Activated CD4-positive, alpha-beta T cell treated with anti-CD3 and anti-CD28 coated beads, Interleukin-2, amount 10 ng/mL, durations not matched to agents 7 days and 5 days (primary cell): ENCODE results near the gene GNA12. TPM values are rescaled to one million over a fixed set of nuclear protein-coding genes. Genes with fewer than 3 reads are reported as not detected.

Source experiments
- CTCF ChIA-PET: fragments of 350-600 bp; sonication (Branson Sonifier 250); formaldehyde crosslinking; loops from one replicate; lab custom pipeline; 2021; ENCODE audit warnings: antibody characterized with exemption; lab: Charles Lee
- POLR2A ChIA-PET: fragments of 350-600 bp; sonication (Branson Sonifier 250); formaldehyde crosslinking; loops from one replicate; lab custom pipeline; 2021; ENCODE audit warnings: antibody characterized with exemption; lab: Charles Lee
- DNase-seq: peaks from one replicate; pipeline ENCODE4 v3.0.0-alpha.2; 2020
- H3K27ac Mint-ChIP-seq: one replicate; pipeline ENCODE4 v1.8.0; 2021; ENCODE audit warnings: mild to moderate bottlenecking, moderate library complexity, mixed read lengths
- H3K27me3 Mint-ChIP-seq: one replicate; pipeline ENCODE4 v1.8.0; 2021; ENCODE audit warnings: mixed read lengths
- H3K36me3 Mint-ChIP-seq: one replicate; pipeline ENCODE4 v1.8.0; 2021; ENCODE audit warnings: low read depth, mixed read lengths
- H3K4me1 Mint-ChIP-seq: one replicate; pipeline ENCODE4 v1.8.0; 2021; ENCODE audit warnings: mixed read lengths
- H3K4me3 Mint-ChIP-seq: one replicate; pipeline ENCODE4 v1.8.0; 2021; ENCODE audit warnings: mild to moderate bottlenecking, moderate library complexity, mixed read lengths
- H3K9me3 Mint-ChIP-seq: one replicate; pipeline ENCODE4 v1.8.0; 2021; ENCODE audit warnings: mixed read lengths
- total RNA-seq, 2 experiments: library from RNA; stranded (reverse); gene quantifications; one replicate each; pipeline ENCODE4 v1.2.3, GENCODE V29; 2021

Gene GNA12
- total RNA-seq, 2 experiments from 2014 or later: 16.2 to 17.1 TPM

DNA sequence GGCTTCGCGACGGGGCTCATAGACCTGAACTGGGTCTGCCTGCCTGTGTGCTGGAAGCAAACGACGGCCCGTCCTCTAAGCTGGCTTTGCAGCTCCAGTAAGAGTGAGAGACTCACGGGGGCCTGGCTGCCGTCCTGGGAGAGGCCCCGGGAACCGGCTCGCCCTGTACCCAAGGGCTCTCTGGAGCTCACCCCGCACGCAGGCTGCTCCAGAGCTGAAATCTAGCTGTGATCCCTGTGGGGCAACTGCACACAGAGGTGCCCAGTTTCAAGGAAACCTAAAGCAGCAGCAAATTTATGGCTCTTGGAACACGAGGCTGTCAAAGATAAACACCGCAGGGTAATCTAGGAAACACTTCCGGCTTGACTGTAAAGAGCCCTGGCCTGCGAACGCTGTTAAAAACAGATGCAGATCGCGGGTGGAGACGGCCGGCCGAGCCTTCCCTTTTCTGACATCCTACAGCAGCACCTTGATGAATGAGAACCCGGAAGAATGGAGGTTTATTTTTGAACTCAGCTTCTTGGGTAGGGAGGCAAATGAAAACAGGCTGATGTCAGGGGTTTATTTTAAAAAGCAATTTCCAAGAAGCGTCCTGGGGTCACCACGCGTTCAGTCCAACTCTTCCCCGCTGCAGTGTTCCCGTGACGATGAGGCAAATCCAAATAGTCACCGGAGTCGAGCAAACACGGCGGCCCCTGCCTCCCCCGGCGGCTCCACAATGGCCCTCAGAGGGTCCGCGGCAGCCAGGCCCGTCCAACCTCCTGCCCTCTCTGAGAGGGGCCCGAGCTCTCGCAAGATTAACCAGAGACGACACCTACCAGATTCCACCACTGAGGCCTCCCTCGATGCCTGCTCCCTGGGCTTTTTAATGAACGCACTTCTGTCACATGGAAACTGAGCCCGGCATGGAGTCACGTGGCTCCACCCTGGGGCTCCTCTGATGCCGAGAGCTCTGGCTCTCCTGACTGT lies 126.5 kb downstream of the GNA12 start:
- H3K4me1 Mint-ChIP-seq: peaks cover 78% of the 10 kb centered on the region
- ChIA-PET CTCF (interaction anchor here (0.6 to 4.4 kb wide), 8 partner anchors 8 to 173 kb away, joined by 3 to 36 read pairs (median 4); no protein-coding TSS in a partner anchor), POLR2A (no interaction called here)
- peak; percentile 58 for DNase-seq
- peaks cover 4% of the 10 kb centered on the region for H3K36me3 Mint-ChIP-seq
- H3K27me3 Mint-ChIP-seq: peaks cover 7% of the 10 kb centered on the region
- H3K27ac Mint-ChIP-seq: peak overlapping the region; percentile 86
- peak overlapping the region; percentile 30 for H3K4me3 Mint-ChIP-seq
- H3K9me3 Mint-ChIP-seq: no peaks in the 10 kb centered on the region

GRCh38 chr7:2716906-2717292 lies 127.2 kb downstream of the GNA12 start:
- H3K27ac Mint-ChIP-seq: no peak overlapping the region
- DNase-seq: no peak
- CTCF ChIA-PET: interaction anchor here (0.6 to 4.4 kb wide), 4 partner anchors 13 to 173 kb away, joined by 3 to 21 read pairs (median 3); no protein-coding TSS in a partner anchor
- peaks cover 81% of the 10 kb centered on the region for H3K4me1 Mint-ChIP-seq
- H3K36me3 Mint-ChIP-seq: peaks cover 4% of the 10 kb centered on the region
- POLR2A ChIA-PET: no interaction called here
- H3K4me3 Mint-ChIP-seq: no peak overlapping the region
- peaks cover 7% of the 10 kb centered on the region for H3K27me3 Mint-ChIP-seq
- H3K9me3 Mint-ChIP-seq: no peaks in the 10 kb centered on the region

- ChIA-PET POLR2A (interaction anchor here (1.4 kb wide), 1 partner anchor 18 kb away, joined by 3 read pairs; no protein-coding TSS in a partner anchor), CTCF (interaction anchor here (0.6 to 4.4 kb wide), 6 partner anchors 9 to 49 kb away, joined by 3 to 21 read pairs (median 3); no protein-coding TSS in a partner anchor)
- H3K4me3 Mint-ChIP-seq: no peak overlapping the region
- no peaks in the 10 kb centered on the region for H3K9me3 Mint-ChIP-seq
- H3K27ac Mint-ChIP-seq: peak overlapping the region; percentile 86
- peaks cover 84% of the 10 kb centered on the region for H3K4me1 Mint-ChIP-seq
- DNase-seq: no peak
- H3K27me3 Mint-ChIP-seq: peaks cover 7% of the 10 kb centered on the region
- peaks cover 4% of the 10 kb centered on the region for H3K36me3 Mint-ChIP-seq
Observed at GRCh38 chr7:2716488-2716887, 127.6 kb downstream of the GNA12 start.

DNA sequence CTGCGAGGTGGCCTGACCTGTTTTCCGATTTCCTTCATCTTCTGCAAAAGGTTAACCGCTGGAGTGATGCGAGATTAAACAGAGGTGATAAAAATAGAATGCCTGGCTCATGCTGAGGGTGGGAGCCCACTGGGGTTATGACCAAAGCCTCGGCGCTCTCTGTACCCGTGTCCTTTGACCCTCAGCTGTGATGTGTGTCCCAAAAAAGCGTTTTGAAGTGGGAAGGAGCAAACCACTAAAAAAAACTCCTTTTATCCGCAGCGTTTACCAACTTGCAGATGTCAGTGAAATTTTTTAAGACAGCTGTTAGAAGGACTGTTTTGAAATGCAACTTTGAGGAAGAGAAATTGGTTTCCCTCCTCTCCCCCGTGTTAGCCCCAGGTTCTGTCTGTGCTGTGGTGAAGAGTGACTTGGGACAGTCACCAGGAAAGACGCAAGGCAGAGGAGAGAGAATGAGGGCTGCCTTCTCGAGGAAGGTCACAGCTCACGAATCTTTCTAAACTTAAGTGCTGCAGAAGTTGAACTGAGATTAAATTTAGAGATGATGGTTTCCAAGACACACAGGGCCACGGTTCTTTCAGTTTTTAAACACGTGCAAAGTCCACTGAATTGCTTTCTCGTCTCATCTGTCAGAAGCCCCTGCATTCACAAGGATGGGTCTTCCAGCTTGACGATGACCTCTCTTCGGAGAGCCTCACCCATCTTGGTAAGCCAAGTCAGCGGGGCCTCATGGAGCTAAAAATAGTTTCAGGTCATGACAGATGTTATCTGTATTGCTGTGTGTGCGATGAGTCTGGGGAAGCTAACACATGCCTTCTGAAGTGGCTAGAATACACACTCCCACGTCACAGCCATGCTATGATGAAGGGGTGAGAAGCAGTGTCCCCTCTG lies 128.5 kb downstream of the GNA12 start:
- peak overlapping the region; percentile 27 for H3K4me3 Mint-ChIP-seq
- H3K27ac Mint-ChIP-seq: peak overlapping the region; percentile 86
- POLR2A ChIA-PET: interaction anchor here (1.4 kb wide), 1 partner anchor 17 kb away, joined by 3 read pairs; no protein-coding TSS in a partner anchor

DNA sequence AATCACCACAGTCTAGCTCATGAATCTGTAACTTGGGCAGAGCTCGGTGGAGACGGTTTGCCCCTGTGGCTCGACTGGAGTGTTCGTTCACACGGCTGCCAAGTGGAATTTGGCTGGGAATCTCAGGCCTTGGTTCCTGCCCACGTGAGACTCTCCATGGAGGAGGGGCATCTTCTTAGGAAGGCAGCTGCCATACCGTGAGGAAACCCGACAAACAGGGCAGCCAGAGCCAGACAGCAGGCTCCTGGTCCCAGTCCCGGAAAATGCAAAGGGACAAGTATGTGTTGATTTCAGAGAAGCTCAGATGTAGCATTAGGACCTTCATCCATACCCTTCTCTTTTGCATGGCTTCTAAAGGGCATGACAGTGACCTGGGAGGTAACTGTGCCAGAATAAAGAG lies 129.5 kb downstream of the GNA12 start:
- Mint-ChIP-seq H3K36me3 (peaks cover 4% of the 10 kb centered on the region), H3K27ac (peak overlapping the region; percentile 47), H3K4me3 (no peak overlapping the region), H3K4me1 (peaks cover 88% of the 10 kb centered on the region), H3K27me3 (peaks cover 7% of the 10 kb centered on the region), H3K9me3 (no peaks in the 10 kb centered on the region)
- ChIA-PET CTCF (interaction anchor here (0.6 to 4.4 kb wide), 5 partner anchors 15 to 82 kb away, joined by 3 to 21 read pairs (median 4); no protein-coding TSS in a partner anchor), POLR2A (interaction anchor here (1.3 kb wide), 1 partner anchor 16 kb away, joined by 3 read pairs; no protein-coding TSS in a partner anchor)
- DNase-seq: no peak

More for the DNA sequence above, 128.5 kb downstream of the GNA12 start:
- Mint-ChIP-seq H3K27me3 (peaks cover 7% of the 10 kb centered on the region), H3K9me3 (no peaks in the 10 kb centered on the region), H3K4me1 (peaks cover 86% of the 10 kb centered on the region), H3K36me3 (peaks cover 4% of the 10 kb centered on the region)
- CTCF ChIA-PET: interaction anchor here (0.5 to 4.4 kb wide), 6 partner anchors 9 to 107 kb away, joined by 3 to 21 read pairs (median 4); no protein-coding TSS in a partner anchor
- DNase-seq: peak; percentile 69

- peaks cover 4% of the 10 kb centered on the region for H3K36me3 Mint-ChIP-seq
- peaks cover 7% of the 10 kb centered on the region for H3K27me3 Mint-ChIP-seq
- H3K4me1 Mint-ChIP-seq: peaks cover 86% of the 10 kb centered on the region
- H3K4me3 Mint-ChIP-seq: no peak overlapping the region
- H3K9me3 Mint-ChIP-seq: no peaks in the 10 kb centered on the region
- no peak for DNase-seq
- ChIA-PET CTCF (interaction anchor here (0.6 to 6.4 kb wide), 5 partner anchors 13 to 81 kb away, joined by 3 to 84 read pairs (median 4); no protein-coding TSS in a partner anchor), POLR2A (interaction anchor here (0.6 to 1.3 kb wide), 2 partner anchors 15 to 145 kb away, joined by 3 read pairs; no protein-coding TSS in a partner anchor)
- no peak overlapping the region for H3K27ac Mint-ChIP-seq
Observed at GRCh38 chr7:2713978-2714377, 130.1 kb downstream of the GNA12 start.

GRCh38 chr7:2713370-2713769 lies 130.7 kb downstream of the GNA12 start:
- POLR2A ChIA-PET: interaction anchor here (0.6 to 1.3 kb wide), 2 partner anchors 15 to 145 kb away, joined by 3 read pairs; no protein-coding TSS in a partner anchor
- no peaks in the 10 kb centered on the region for H3K9me3 Mint-ChIP-seq
- H3K4me3 Mint-ChIP-seq: no peak overlapping the region
- peaks cover 4% of the 10 kb centered on the region for H3K36me3 Mint-ChIP-seq
- no peak for DNase-seq
- CTCF ChIA-PET: interaction anchor here (1.0 to 6.4 kb wide), 4 partner anchors 14 to 80 kb away, joined by 3 to 84 read pairs (median 4); no protein-coding TSS in a partner anchor
- peaks cover 81% of the 10 kb centered on the region for H3K4me1 Mint-ChIP-seq
- H3K27me3 Mint-ChIP-seq: peaks cover 7% of the 10 kb centered on the region
- H3K27ac Mint-ChIP-seq: no peak overlapping the region

DNA sequence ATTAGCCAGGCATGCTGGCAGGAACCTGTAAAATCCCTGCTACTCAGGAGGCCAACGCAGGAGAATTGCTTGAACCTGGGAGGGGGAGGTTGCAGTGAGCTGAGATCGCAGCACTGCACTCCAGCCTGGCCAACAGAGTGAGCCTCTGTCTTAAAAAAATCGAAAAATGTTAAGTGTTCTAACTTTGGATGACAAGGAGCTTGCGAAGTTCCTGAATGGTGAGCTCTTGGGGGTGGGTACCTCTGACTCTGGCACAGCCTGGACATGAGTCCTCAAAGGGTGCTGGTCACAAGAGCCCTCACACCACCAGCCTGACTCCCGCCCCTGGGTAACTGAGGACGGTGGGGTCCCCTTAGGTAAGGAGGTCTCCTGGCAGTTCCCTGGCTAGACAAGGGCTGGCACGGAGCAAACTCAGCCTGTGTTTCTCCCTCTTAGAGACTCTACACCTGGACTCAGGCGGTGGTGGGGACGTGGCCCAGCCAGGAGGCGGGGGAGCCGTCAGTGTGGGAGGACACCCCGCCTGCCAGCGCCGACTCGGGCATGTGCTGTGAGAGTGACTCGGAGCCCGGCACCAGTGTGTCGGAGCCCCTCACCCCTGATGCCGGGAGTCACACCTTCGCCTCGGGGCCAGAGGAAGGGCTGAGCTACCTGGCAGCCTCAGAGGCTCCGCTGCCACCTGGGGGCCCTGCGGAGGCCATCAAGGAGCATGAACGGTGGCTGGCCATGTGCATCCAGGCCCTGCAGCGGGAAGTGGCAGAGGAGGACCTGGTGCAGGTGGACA lies 132.0 kb downstream of the GNA12 start:
- Mint-ChIP-seq H3K27me3 (peaks cover 7% of the 10 kb centered on the region), H3K27ac (no peak overlapping the region)

GRCh38 chr7:2710901-2711551 lies 133.1 kb downstream of the GNA12 start:
- ChIA-PET CTCF (interaction anchor here (0.5 to 6.4 kb wide), 25 partner anchors 9 to 503 kb away, joined by 3 to 84 read pairs (median 6); partner anchors contain the start of gene AMZ1), POLR2A (interaction anchor here (2.3 kb wide), 1 partner anchor 12 kb away, joined by 8 read pairs; no protein-coding TSS in a partner anchor)
- Mint-ChIP-seq H3K4me3 (peak overlapping the region; percentile 14), H3K36me3 (peaks cover 4% of the 10 kb centered on the region), H3K9me3 (no peaks in the 10 kb centered on the region), H3K4me1 (peaks cover 58% of the 10 kb centered on the region), H3K27ac (peak overlapping the region; percentile 82), H3K27me3 (peaks cover 7% of the 10 kb centered on the region)
- DNase-seq: peak; percentile 74

More for the DNA sequence above, 132.0 kb downstream of the GNA12 start:
- POLR2A ChIA-PET: interaction anchor here (2.3 kb wide), 1 partner anchor 13 kb away, joined by 8 read pairs; no protein-coding TSS in a partner anchor
- peaks cover 69% of the 10 kb centered on the region for H3K4me1 Mint-ChIP-seq
- H3K4me3 Mint-ChIP-seq: no peak overlapping the region
- no peak for DNase-seq
- H3K36me3 Mint-ChIP-seq: peaks cover 4% of the 10 kb centered on the region
- H3K9me3 Mint-ChIP-seq: no peaks in the 10 kb centered on the region
- CTCF ChIA-PET: interaction anchor here (1.6 to 6.4 kb wide), 5 partner anchors 13 to 136 kb away, joined by 5 to 84 read pairs (median 19); no protein-coding TSS in a partner anchor

DNA sequence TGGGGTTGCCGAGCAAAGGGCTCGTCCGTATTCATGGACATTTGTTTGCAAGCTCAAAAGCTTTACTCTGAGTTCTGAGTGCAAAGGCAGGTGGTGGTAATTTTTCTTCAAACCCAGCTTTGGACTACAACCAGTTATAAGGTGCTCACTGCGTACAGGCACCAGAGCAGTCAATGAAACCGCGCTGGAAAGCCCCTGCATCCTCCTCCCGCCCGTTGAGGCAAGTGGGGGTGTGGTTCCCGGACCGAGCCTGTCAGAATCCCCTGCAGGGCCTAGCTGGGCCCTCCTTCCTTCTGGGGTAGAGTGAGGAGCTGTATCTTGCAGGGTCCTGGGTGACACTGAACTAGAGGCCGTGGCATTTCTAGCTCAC lies 133.8 kb downstream of the GNA12 start:
- Mint-ChIP-seq H3K27me3 (peaks cover 7% of the 10 kb centered on the region), H3K4me1 (peaks cover 50% of the 10 kb centered on the region), H3K4me3 (peak overlapping the region; percentile 13), H3K9me3 (no peaks in the 10 kb centered on the region), H3K27ac (peak overlapping the region; percentile 82), H3K36me3 (peaks cover 4% of the 10 kb centered on the region)
- ChIA-PET CTCF (interaction anchor here (0.5 to 6.4 kb wide), 44 partner anchors 9 to 382 kb away, joined by 3 to 84 read pairs (median 5); partner anchors contain the start of gene AMZ1), POLR2A (interaction anchor here (1.3 to 2.3 kb wide), 2 partner anchors 11 to 39 kb away, joined by 5 to 8 read pairs; no protein-coding TSS in a partner anchor)
- no peak for DNase-seq
